Measurements from ENCODE around the gene PARD3B.

PARD3B gene

GRCh38 chr2:205596581-205596980, 1051.3 kb downstream of the PARD3B start:
- DNase-seq = no peak

- no peak for DNase-seq
Measured at GRCh38 chr2:205605638-205606304, 1060.5 kb downstream of the PARD3B start.

- DNase-seq = no peak
Measured at GRCh38 chr2:205607146-205607545, 1061.9 kb downstream of the PARD3B start.

GRCh38 chr2:205609113-205609512, 1063.8 kb downstream of the PARD3B start:
- DNase-seq = no peak

- peak; percentile 40 for DNase-seq
Measured at GRCh38 chr2:205610437-205610836, 1065.2 kb downstream of the PARD3B start.

- no peak for DNase-seq
Measured at GRCh38 chr2:205612636-205613035, 1067.4 kb downstream of the PARD3B start.

GRCh38 chr2:205613970-205614559, 1068.8 kb downstream of the PARD3B start:
- DNase-seq = no peak

GRCh38 chr2:205614965-205615364, 1069.7 kb downstream of the PARD3B start:
- DNase-seq = no peak

- DNase-seq = no peak
Measured at GRCh38 chr2:205617905-205618304, 1072.6 kb downstream of the PARD3B start.

GRCh38 chr2:205619600-205619999, 1074.3 kb downstream of the PARD3B start:
- DNase-seq = no peak

- DNase-seq = no peak
Measured at GRCh38 chr2:205627085-205627484, 1081.8 kb downstream of the PARD3B start.

GRCh38 chr2:205628422-205628821, 1083.1 kb downstream of the PARD3B start:
- DNase-seq = no peak

GRCh38 chr2:205629091-205629776, 1084.0 kb downstream of the PARD3B start:
- DNase-seq = peak; percentile 87

GRCh38 chr2:205633994-205634393, 1088.7 kb downstream of the PARD3B start:
- no peak for DNase-seq

GRCh38 chr2:205636549-205637319, 1091.5 kb downstream of the PARD3B start:
- DNase-seq = no peak

- no peak for DNase-seq
Measured at GRCh38 chr2:205637320-205637602, 1092.0 kb downstream of the PARD3B start.

- peak; percentile 6 for DNase-seq
Measured at GRCh38 chr2:205637779-205638503, 1092.7 kb downstream of the PARD3B start.

- no peak for DNase-seq
Measured at GRCh38 chr2:205640716-205641115, 1095.4 kb downstream of the PARD3B start.

GRCh38 chr2:205642599-205643356, 1097.5 kb downstream of the PARD3B start:
- DNase-seq = no peak

GRCh38 chr2:205643391-205643885, 1098.2 kb downstream of the PARD3B start:
- DNase-seq = no peak

- DNase-seq = no peak
Measured at GRCh38 chr2:205644018-205644417, 1098.7 kb downstream of the PARD3B start.

GRCh38 chr2:205646680-205647079, 1101.4 kb downstream of the PARD3B start:
- DNase-seq = no peak

Data from NCI-H146 (cell line).